ENCODE data around the gene PCCA.

DNA sequence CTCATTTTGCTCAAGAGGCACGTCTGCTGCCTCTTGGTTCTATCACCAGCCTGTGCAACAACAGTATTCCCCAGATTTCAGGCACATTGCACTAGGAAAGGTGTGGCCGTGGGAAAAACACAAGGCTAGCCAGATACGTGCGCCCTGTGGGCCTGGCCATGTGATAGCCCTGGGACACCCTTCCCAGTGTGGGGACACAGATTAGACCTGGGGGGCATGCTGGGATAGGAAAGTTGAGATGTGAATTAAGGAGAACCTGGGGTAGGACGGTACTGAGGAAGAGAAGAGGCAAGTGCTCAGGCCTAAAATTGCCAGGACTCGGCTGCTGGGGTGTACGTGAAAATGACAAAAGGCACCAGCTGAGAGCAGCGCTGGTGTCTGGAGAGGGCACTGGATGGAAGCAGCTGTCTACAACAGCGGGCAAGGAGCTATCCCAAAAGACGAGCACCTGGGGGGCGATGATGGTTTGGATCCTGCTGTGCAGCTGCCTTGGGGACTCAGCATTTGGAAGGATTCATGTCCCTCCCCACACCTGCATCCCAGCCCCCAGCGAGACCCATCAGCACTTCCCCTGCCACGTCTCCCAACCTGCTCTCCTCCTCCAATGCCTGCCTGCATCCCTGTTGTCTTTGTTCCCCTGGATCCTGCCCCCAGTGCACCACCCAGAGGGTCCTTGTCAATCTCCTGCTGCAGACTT is 445.4 kb downstream of the PCCA start:
- TF ChIP-seq, protein P1, sequence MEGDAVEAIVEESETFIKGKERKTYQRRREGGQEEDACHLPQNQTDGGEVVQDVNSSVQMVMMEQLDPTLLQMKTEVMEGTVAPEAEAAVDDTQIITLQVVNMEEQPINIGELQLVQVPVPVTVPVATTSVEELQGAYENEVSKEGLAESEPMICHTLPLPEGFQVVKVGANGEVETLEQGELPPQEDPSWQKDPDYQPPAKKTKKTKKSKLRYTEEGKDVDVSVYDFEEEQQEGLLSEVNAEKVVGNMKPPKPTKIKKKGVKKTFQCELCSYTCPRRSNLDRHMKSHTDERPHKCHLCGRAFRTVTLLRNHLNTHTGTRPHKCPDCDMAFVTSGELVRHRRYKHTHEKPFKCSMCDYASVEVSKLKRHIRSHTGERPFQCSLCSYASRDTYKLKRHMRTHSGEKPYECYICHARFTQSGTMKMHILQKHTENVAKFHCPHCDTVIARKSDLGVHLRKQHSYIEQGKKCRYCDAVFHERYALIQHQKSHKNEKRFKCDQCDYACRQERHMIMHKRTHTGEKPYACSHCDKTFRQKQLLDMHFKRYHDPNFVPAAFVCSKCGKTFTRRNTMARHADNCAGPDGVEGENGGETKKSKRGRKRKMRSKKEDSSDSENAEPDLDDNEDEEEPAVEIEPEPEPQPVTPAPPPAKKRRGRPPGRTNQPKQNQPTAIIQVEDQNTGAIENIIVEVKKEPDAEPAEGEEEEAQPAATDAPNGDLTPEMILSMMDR (IDR thresholded peaks at IDR 0.05) = no peak
- no peak for TF ChIP-seq GABPA (IDR thresholded peaks at IDR 0.05; ENCODE audit: low read depth)
- TF ChIP-seq SIN3A (IDR thresholded peaks at IDR 0.05; ENCODE audit: borderline replicate concordance, low read depth, low read length) = no peak
- TF ChIP-seq, protein P2, sequence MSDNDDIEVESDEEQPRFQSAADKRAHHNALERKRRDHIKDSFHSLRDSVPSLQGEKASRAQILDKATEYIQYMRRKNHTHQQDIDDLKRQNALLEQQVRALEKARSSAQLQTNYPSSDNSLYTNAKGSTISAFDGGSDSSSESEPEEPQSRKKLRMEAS (IDR thresholded peaks at IDR 0.05; ENCODE audit: low read depth) = no peak
- no peak for TF ChIP-seq EZH2phosphoT487 (IDR thresholded peaks at IDR 0.05; ENCODE audit: borderline replicate concordance, low read depth)
- no peak for TF ChIP-seq FOSL2 (IDR thresholded peaks at IDR 0.05; ENCODE audit: borderline replicate concordance, low read depth)
- no peak for TF ChIP-seq SMC3 (IDR thresholded peaks at IDR 0.05; ENCODE audit: low read depth, low read length)
- TF ChIP-seq TAF1 (IDR thresholded peaks at IDR 0.05; ENCODE audit: borderline replicate concordance, low read depth, low read length) = no peak
- TF ChIP-seq, protein P3, sequence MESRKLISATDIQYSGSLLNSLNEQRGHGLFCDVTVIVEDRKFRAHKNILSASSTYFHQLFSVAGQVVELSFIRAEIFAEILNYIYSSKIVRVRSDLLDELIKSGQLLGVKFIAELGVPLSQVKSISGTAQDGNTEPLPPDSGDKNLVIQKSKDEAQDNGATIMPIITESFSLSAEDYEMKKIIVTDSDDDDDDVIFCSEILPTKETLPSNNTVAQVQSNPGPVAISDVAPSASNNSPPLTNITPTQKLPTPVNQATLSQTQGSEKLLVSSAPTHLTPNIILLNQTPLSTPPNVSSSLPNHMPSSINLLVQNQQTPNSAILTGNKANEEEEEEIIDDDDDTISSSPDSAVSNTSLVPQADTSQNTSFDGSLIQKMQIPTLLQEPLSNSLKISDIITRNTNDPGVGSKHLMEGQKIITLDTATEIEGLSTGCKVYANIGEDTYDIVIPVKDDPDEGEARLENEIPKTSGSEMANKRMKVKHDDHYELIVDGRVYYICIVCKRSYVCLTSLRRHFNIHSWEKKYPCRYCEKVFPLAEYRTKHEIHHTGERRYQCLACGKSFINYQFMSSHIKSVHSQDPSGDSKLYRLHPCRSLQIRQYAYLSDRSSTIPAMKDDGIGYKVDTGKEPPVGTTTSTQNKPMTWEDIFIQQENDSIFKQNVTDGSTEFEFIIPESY (IDR thresholded peaks at IDR 0.05; ENCODE audit: borderline replicate concordance, low read depth) = no peak
- TF ChIP-seq JUND (IDR thresholded peaks at IDR 0.05) = no peak
- no peak for TF ChIP-seq RCOR1 (IDR thresholded peaks at IDR 0.05; ENCODE audit: low read length)
- TF ChIP-seq, protein P4, sequence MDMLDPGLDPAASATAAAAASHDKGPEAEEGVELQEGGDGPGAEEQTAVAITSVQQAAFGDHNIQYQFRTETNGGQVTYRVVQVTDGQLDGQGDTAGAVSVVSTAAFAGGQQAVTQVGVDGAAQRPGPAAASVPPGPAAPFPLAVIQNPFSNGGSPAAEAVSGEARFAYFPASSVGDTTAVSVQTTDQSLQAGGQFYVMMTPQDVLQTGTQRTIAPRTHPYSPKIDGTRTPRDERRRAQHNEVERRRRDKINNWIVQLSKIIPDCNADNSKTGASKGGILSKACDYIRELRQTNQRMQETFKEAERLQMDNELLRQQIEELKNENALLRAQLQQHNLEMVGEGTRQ (IDR thresholded peaks at IDR 0.05; ENCODE audit: borderline replicate concordance, low read depth, low read length) = no peak
- no peak for TF ChIP-seq RXRA (IDR thresholded peaks at IDR 0.05; ENCODE audit: borderline replicate concordance, low read depth)
- no peak for TF ChIP-seq EP300 (IDR thresholded peaks at IDR 0.05; ENCODE audit: borderline replicate concordance in 1 of 2, low read depth in 1 of 2, low read length in 1 of 2)
